HCT116 (cell line): ENCODE results near the gene AFF1. TPM values are rescaled to one million over a fixed set of nuclear protein-coding genes. Genes with fewer than 3 reads are reported as not detected.

Experiments
- ATAC-seq: fragments of 200-7000 bp; cut with Tn5 transposase; 2 replicates; pipeline ENCODE4 v1.9.1; 2020; ENCODE audit warnings: mild to moderate bottlenecking, moderate library complexity
- BruUV-seq: library from RNA; stranded (reverse); fragments of 400-500 nt; replicated peaks from 2 replicates; lab custom pipeline; 2021; lab: Mats Ljungman, UMichigan
- CTCF ChIA-PET: fragments of 300-600 bp; sonication (Branson Sonifier 250); formaldehyde crosslinking; loops from one replicate; lab custom pipeline; 2021; ENCODE audit warnings: antibody characterized with exemption; lab: Charles Lee
- POLR2A ChIA-PET: fragments of 300-600, 350-600 bp; sonication (Branson Sonifier 250); formaldehyde crosslinking; loops from one replicate; lab custom pipeline; 2021; ENCODE audit warnings: antibody characterized with exemption; lab: Charles Lee
- RAD21 ChIA-PET, 2 experiments: fragments of 300-600 bp; sonication (Branson Sonifier 250); formaldehyde crosslinking; loops; one replicate each; lab custom pipeline; 2023; ENCODE audit warnings: low total read pairs in 2 of 2; ENCODE audit not compliant: uncharacterized antibody in 2 of 2, unreplicated experiment in 2 of 2, low non-redundant PET in 1 of 2; lab: Charles Lee
- DNase-seq: peaks from one replicate; pipeline ENCODE4 v3.0.0-alpha.2; 2010; ENCODE audit warnings: low read depth, low spot score
- H2AFZ ChIP-seq: fragments of 200-600 bp; shearing (Covaris generic), sonication (generic); 2 replicates; pipeline ENCODE4 v1.6.1; 2017; ENCODE audit warnings: low read depth, mixed run types, mixed read lengths, antibody characterized with exemption, low read length; ENCODE audit not compliant: poor library complexity, severe bottlenecking
- H3K27ac ChIP-seq: 2 replicates; pipeline ENCODE4 v1.5.1; 2012; ENCODE audit warnings: low read depth, low read length
- H3K27me3 ChIP-seq: fragments of 200-600 bp; sonication (generic); 2 replicates; pipeline ENCODE4 v1.6.1; 2016; ENCODE audit warnings: mixed run types, low read length, mixed read lengths; ENCODE audit not compliant: insufficient read depth
- H3K36me3 ChIP-seq, 2 experiments: fragments of 200-500 bp in 1 of 2; fragments of 200-600 bp in 1 of 2; sonication (Bioruptor generic) in 1 of 2; sonication (generic) in 1 of 2; 2 replicates each; pipeline versions ENCODE4 v1.5.1 to v1.6.1; 2014 to 2016; ENCODE audit warnings: low read length in 2 of 2, inconsistent platforms in 1 of 2, mixed read lengths in 1 of 2, mixed run types in 1 of 2; ENCODE audit not compliant: insufficient read depth in 2 of 2, control insufficient read depth in 1 of 2
- H3K4me1 ChIP-seq, 2 experiments: fragments of 200-600 bp in 1 of 2; sonication (generic) in 1 of 2; 2 replicates each; pipeline versions ENCODE4 v1.5.1 to v1.6.1; 2012 to 2017; ENCODE audit warnings: low read length in 2 of 2, inconsistent platforms in 1 of 2, mild to moderate bottlenecking in 1 of 2, mixed read lengths in 1 of 2, mixed run types in 1 of 2, moderate library complexity in 1 of 2; ENCODE audit not compliant: insufficient read depth in 2 of 2, control insufficient read depth in 1 of 2
- H3K4me2 ChIP-seq: fragments of 200-600 bp; sonication (generic); 2 replicates; pipeline ENCODE4 v1.6.1; 2017; ENCODE audit warnings: mixed run types, low read length, mixed read lengths
- H3K4me3 ChIP-seq, 2 experiments: fragments of 200-600 bp in 1 of 2; sonication (generic) in 1 of 2; replicated peaks in 1 of 2; 2 replicates each; pipeline ENCODE4 v1.5.1; 2011 to 2016; ENCODE audit warnings: low read length in 2 of 2, control low read depth in 1 of 2, low read depth in 1 of 2, mild to moderate bottlenecking in 1 of 2, mixed read lengths in 1 of 2, mixed run types in 1 of 2
- H3K79me2 ChIP-seq: fragments of 200-600 bp; sonication (generic); 2 replicates; pipeline ENCODE4 v1.6.1; 2017; ENCODE audit warnings: mild to moderate bottlenecking, mixed run types, low read length, moderate library complexity, mixed read lengths; ENCODE audit not compliant: insufficient read depth
- H3K9ac ChIP-seq: fragments of 200-600 bp; sonication (generic); 2 replicates; pipeline ENCODE4 v1.6.1; 2016; ENCODE audit warnings: low read length, mixed read lengths
- H3K9me2 ChIP-seq: fragments of 200-600 bp; sonication (generic), shearing (Covaris generic); 2 replicates; pipeline ENCODE4 v1.6.1; 2017; ENCODE audit warnings: mixed run types, mild to moderate bottlenecking, moderate library complexity; ENCODE audit not compliant: insufficient read depth
- H3K9me3 ChIP-seq, 2 experiments: fragments of 200-500 bp in 1 of 2; fragments of 200-600 bp in 1 of 2; sonication (Bioruptor generic) in 1 of 2; sonication (generic) in 1 of 2; 2 replicates each; pipeline ENCODE4 v1.6.1; 2014 to 2017; ENCODE audit warnings: low read length in 2 of 2, mixed read lengths in 2 of 2, inconsistent platforms in 1 of 2, low read depth in 1 of 2, mild to moderate bottlenecking in 1 of 2, mixed run types in 1 of 2, moderate library complexity in 1 of 2; ENCODE audit not compliant: control insufficient read depth in 1 of 2, insufficient read depth in 1 of 2
- H4K20me1 ChIP-seq: fragments of 200-600 bp; sonication (generic), shearing (Covaris generic); 2 replicates; pipeline ENCODE4 v1.6.1; 2017; ENCODE audit warnings: mixed run types, mild to moderate bottlenecking, moderate library complexity; ENCODE audit not compliant: insufficient read depth
- CBX3 ChIP-seq: IDR thresholded peaks from 2 replicates; pipeline ENCODE4 v1.6.1; 2012; ENCODE audit warnings: low read depth
- EZH2phosphoT487 ChIP-seq: fragments of 200-600 bp; IDR thresholded peaks from 2 replicates; pipeline ENCODE4 v1.6.1; 2018; ENCODE audit warnings: antibody characterized with exemption, borderline replicate concordance
- JUND ChIP-seq: IDR thresholded peaks from 2 replicates; pipeline ENCODE4 v1.6.1; 2012
- RAD21 ChIP-seq: IDR thresholded peaks from 2 replicates; pipeline ENCODE4 v1.6.1; 2012; ENCODE audit warnings: low read depth, mild to moderate bottlenecking
- SIN3A ChIP-seq: IDR thresholded peaks from 2 replicates; pipeline ENCODE4 v1.6.1; 2012; ENCODE audit warnings: low read depth
- YY1 ChIP-seq: IDR thresholded peaks from 2 replicates; pipeline ENCODE4 v1.6.1; 2011; ENCODE audit warnings: low read length, low read depth, moderate library complexity, mild to moderate bottlenecking; ENCODE audit not compliant: insufficient replicate concordance; ENCODE audit errors: extremely low read depth
- intact Hi-C: fragments of 100-400 bp; cut with micrococcal nuclease; formaldehyde crosslinking; loops from 2 replicates; pipeline ENCODE4 v1.10.0; 2022
- total RNA-seq: library from RNA; stranded (reverse); gene quantifications from one replicate; pipeline ENCODE4 v1.2.1, GENCODE V29; 2021; ENCODE audit not compliant: unreplicated experiment
- TF ChIP-seq, protein P1 (sequence below): IDR thresholded peaks from 2 replicates; pipeline ENCODE4 v1.6.1; 2011; ENCODE audit warnings: mild to moderate bottlenecking, low read length, moderate library complexity; ENCODE audit not compliant: insufficient replicate concordance; ENCODE audit errors: extremely low read depth
- TF ChIP-seq, protein P2 (sequence below), 3 experiments: fragments of 200-600 bp in 1 of 3; sonication (generic) in 1 of 3; IDR thresholded peaks in 2 of 3; conservative IDR thresholded peaks in 1 of 3; 2 replicates each; pipeline ENCODE4 v1.5.1; 2012 to 2017; ENCODE audit warnings: low read depth in 2 of 3, low read length in 2 of 3, antibody characterized with exemption in 1 of 3, borderline replicate concordance in 1 of 3, control low read depth in 1 of 3, mild to moderate bottlenecking in 1 of 3, mixed read lengths in 1 of 3, mixed run types in 1 of 3, moderate library complexity in 1 of 3; ENCODE audit not compliant: insufficient read depth in 1 of 3

Gene AFF1
- total RNA-seq, 1 experiment from 2014 or later, result 43.1 TPM

GRCh38 chr4:87007528-87008446, 73.0 kb downstream of the AFF1 start:
- TF ChIP-seq, protein P1, sequence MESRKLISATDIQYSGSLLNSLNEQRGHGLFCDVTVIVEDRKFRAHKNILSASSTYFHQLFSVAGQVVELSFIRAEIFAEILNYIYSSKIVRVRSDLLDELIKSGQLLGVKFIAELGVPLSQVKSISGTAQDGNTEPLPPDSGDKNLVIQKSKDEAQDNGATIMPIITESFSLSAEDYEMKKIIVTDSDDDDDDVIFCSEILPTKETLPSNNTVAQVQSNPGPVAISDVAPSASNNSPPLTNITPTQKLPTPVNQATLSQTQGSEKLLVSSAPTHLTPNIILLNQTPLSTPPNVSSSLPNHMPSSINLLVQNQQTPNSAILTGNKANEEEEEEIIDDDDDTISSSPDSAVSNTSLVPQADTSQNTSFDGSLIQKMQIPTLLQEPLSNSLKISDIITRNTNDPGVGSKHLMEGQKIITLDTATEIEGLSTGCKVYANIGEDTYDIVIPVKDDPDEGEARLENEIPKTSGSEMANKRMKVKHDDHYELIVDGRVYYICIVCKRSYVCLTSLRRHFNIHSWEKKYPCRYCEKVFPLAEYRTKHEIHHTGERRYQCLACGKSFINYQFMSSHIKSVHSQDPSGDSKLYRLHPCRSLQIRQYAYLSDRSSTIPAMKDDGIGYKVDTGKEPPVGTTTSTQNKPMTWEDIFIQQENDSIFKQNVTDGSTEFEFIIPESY, result no peak
- TF ChIP-seq SIN3A, result peak; percentile 4; the same call in 1 of the 2 replicates
- H3K4me2 ChIP-seq, result peak overlapping the region; percentile 76
- ChIA-PET POLR2A (interaction anchor here (1.3 kb wide), 1 partner anchor 73 kb away, joined by 4 read pairs; the partner anchor contains the start of gene AFF1), RAD21 (interaction anchor here in 1 of 2 experiments (1.5 kb wide), 1 partner anchor 85 kb away, joined by 5 read pairs; no protein-coding TSS in a partner anchor), CTCF (no interaction called here)
- no peaks in the 10 kb centered on the region for H3K9me2 ChIP-seq
- peaks cover 23 to 38% of the 10 kb centered on the region in 2 experiments for H3K4me1 ChIP-seq
- no peak for DNase-seq
- no peaks in the 10 kb centered on the region for H3K9me3 ChIP-seq
- H3K9ac ChIP-seq, result peak overlapping the region; percentile 87
- intact Hi-C loops, result loop anchor here (1.0 to 2.0 kb wide), 2 partner anchors 68 to 85 kb away; no protein-coding TSS in a partner anchor
- no peaks in the 10 kb centered on the region for H3K36me3 ChIP-seq
- TSS peak; percentile 51 for BruUV-seq
- H2AFZ ChIP-seq, result peak overlapping the region; percentile 18
- H4K20me1 ChIP-seq, result no peaks in the 10 kb centered on the region
- H3K4me3 ChIP-seq, result peak overlapping the region; percentile 63 to 94
- ATAC-seq, result no peak
- no peaks in the 10 kb centered on the region for H3K27me3 ChIP-seq
- peak overlapping the region; percentile 90 for H3K27ac ChIP-seq
- peaks cover 53% of the 10 kb centered on the region for H3K79me2 ChIP-seq

- Histone ChIP-seq H4K20me1 (no peaks in the 10 kb centered on the region), H3K27ac (no peak overlapping the region), H3K27me3 (no peaks in the 10 kb centered on the region), H3K4me2 (no peak overlapping the region), H3K4me1 (peaks cover 23 to 36% of the 10 kb centered on the region in 2 experiments), H3K36me3 (no peaks in the 10 kb centered on the region), H2AFZ (no peak overlapping the region), H3K9ac (no peak overlapping the region), H3K79me2 (peaks cover 60% of the 10 kb centered on the region), H3K9me3 (no peaks in the 10 kb centered on the region), H3K9me2 (no peaks in the 10 kb centered on the region), H3K4me3 (no peak overlapping the region)
- no TSS peak for BruUV-seq
- ATAC-seq (no peak), DNase-seq (no peak)
- CTCF ChIA-PET, result no interaction called here
- RAD21 ChIA-PET, result no interaction called here
- POLR2A ChIA-PET, result interaction anchor here (0.8 kb wide), 1 partner anchor 84 kb away, joined by 4 read pairs; no protein-coding TSS in a partner anchor
- intact Hi-C loops, result no loop called here
- TF ChIP-seq, protein P2, sequence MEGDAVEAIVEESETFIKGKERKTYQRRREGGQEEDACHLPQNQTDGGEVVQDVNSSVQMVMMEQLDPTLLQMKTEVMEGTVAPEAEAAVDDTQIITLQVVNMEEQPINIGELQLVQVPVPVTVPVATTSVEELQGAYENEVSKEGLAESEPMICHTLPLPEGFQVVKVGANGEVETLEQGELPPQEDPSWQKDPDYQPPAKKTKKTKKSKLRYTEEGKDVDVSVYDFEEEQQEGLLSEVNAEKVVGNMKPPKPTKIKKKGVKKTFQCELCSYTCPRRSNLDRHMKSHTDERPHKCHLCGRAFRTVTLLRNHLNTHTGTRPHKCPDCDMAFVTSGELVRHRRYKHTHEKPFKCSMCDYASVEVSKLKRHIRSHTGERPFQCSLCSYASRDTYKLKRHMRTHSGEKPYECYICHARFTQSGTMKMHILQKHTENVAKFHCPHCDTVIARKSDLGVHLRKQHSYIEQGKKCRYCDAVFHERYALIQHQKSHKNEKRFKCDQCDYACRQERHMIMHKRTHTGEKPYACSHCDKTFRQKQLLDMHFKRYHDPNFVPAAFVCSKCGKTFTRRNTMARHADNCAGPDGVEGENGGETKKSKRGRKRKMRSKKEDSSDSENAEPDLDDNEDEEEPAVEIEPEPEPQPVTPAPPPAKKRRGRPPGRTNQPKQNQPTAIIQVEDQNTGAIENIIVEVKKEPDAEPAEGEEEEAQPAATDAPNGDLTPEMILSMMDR (IDR thresholded peaks at IDR 0.05 in 2 of 3, conservative IDR thresholded peaks at IDR 0.05 in 1 of 3; ENCODE audit: borderline replicate concordance in 1 of 3, insufficient read depth in 1 of 3, low read depth in 2 of 3, low read length in 2 of 3), result no peak
- TF ChIP-seq CBX3 (no peak), JUND (no peak), YY1 (no peak), EZH2phosphoT487 (no peak), RAD21 (no peak)
These were observed 74.4 kb downstream of the AFF1 start for GRCh38 chr4:87009095-87009648.
